WI38 (cell line): Measurements from ENCODE around the gene CCDC9.

Experiments used
- H3K4me3 ChIP-seq: 2 replicates; pipeline ENCODE4 v1.5.1; 2011; ENCODE audit warnings: low read depth, mild to moderate bottlenecking, control low read depth, low read length
- CTCF ChIP-seq: IDR thresholded peaks from 2 replicates; pipeline ENCODE4 v1.5.1; 2012; ENCODE audit warnings: low read depth, mild to moderate bottlenecking, control low read depth, low read length

CCDC9 gene

DNA sequence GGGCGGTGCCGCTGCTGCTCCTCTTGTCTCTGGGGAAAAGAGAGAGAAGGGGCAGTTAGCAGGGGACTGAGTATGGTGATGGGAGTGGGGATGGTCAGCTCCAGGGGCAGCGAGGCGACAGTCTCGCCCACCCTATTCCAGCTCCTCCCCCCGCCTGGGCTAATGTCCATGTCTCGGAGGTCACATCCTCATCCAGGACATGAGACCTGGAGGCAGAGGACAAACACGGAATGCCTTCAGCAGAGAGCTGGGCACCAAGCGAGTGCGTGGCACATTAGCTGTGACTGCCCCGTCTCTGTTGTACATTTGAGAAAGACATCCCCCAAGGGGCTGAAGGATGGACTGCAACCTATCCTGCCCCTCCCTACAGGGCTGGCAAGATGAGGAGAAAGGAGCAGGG is 34.4 kb upstream of the CCDC9 start:
- no peak overlapping the region for H3K4me3 ChIP-seq
- TF ChIP-seq CTCF = no peak

- no peak for TF ChIP-seq CTCF
- peak overlapping the region; percentile 89 for H3K4me3 ChIP-seq
Measured at GRCh38 chr19:47225746-47226425, 30.4 kb upstream of the CCDC9 start.

DNA sequence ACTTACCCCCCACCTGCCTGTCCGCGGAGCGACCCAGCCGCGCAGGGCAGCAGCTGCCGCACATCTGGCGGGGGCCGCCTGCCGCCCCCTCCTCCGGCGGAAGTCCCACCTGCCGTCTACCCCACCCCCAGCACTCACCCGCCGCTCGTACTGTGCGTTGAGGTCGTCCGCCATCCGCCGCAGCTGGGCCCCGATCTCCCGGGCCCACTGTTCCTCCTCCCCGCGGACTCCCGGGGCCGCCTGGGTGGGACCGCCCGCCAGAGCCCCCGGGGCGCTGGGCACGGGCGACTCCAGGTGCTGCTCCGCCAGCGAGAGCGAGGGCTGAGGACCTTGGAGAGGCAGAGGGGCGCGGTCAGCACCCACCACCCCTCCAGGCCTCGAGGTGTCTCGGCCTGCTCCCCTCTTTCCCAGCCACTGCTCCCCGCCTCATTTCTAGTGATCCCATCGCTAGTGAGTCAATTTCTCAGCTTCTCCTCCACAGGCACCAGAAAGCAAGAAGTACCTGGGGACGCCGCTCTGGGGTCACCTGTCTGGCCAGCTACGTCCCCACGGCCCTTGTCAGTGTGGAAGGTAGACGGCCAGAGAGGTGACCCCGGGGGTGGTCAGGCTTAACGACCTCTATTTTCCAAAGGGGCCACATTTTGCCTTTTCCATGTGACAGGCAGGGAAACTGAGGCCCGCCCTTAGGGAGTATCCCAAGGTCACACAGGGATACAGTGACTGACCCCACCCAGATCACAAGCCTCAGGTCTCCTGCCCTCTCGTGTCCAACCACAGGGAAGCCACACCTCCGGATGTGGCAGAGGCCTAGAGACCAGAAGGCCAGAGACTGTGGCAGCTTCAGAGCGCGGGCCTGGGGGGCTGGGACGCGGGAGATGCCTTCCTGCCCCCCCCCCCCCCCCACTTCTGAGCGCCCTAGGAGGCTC is 29.6 kb upstream of the CCDC9 start:
- peak overlapping the region; percentile 89 for H3K4me3 ChIP-seq
- TF ChIP-seq CTCF = no peak

- TF ChIP-seq CTCF = no peak
- peak overlapping the region; percentile 89 for H3K4me3 ChIP-seq
Measured at GRCh38 chr19:47227352-47228167, 28.8 kb upstream of the CCDC9 start.

DNA sequence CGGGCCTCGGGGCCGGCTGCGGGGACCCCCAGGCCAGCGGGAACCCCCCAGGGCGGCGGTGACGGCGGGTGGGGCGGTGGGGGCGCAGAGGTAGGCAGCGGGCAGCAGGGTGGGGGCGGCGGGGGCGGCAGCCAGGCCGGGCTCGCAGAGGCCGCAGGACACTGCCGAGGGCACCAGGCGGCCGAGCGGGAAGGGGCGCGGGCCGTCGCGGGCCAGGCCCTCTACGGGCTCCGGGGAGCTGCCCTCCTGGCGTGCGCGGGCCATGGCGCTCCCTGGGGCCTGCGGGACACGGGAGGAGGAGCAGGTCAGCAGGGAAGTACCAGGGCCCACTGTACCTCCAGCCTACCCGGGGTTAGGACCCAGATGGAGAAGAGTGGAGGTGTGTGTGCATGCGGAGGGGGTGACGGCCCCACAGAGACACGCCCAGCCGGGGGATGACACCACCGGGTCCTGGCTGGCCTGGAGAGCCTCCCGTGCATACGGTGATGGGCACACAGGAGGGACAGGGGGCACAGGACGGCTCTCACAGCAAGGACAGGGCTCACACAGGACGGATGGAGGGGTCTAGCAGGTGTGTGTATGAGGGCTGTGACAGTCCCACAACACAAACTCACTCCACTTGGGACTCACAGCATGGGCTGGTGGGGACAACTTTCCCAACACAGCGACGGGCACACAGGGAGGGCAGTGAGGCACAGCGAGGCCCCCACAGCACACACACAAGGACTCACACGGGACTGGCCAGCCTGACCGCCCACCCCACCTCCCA is 28.0 kb upstream of the CCDC9 start:
- no peak for TF ChIP-seq CTCF

DNA sequence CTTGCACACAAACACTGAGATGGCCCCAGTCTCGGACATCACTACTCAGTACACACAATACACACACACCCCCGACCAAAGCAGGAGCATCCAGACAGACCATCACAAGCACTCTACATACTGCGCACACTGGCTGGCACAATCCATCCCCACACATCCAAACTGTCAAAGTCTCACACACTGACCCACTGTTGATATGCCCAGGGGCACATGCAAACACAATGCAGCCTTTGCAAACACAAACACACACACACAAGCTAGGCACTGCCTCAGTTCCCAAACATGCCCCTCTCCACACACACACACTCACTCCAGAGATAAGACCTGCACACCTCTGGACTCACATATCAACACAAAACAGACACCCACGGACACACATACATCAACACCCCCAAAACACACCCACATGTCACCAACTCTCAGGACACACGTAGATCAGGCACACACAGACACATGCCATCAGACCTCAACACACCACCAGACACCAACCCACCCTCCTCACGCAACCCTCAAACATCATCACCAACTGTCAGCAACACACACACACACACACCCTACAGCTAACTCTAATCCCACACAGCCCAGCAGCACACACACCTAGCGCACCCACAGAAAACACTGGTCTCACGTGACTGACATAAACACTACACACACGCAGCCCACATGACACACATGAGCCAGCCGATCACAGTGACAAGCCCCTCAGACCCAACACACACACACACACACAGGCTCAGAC is 27.2 kb upstream of the CCDC9 start:
- no peak for TF ChIP-seq CTCF

More for the DNA sequence above, 28.0 kb upstream of the CCDC9 start:
- peak overlapping the region; percentile 89 for H3K4me3 ChIP-seq

More for the DNA sequence above, 27.2 kb upstream of the CCDC9 start:
- H3K4me3 ChIP-seq = peak overlapping the region; percentile 89
